ENCODE measurements around the gene DMD. TPM values are rescaled to one million over a fixed set of nuclear protein-coding genes. Genes with fewer than 3 reads are reported as not detected.

DMD gene
- total RNA-seq, 1 donor from 2014 or later = 30.6 TPM

DNA sequence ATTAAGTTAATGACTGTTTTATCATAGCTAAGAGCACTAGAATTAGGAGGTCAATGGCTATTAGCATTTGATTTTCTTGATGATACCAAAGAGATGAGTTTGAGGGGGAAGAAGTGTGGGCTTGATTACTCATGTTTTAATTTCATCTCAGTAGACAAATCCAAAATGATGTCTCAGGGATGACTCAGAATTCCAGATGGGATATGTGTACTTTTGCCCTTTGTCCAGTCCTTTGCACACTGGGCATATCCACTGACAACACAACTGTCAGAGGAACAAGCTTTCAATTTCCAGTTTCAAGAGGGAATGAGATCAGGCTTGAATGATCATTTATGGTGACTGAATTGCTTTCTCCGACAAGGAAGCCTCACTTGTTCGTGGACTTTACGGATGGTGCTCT is 1814.2 kb downstream of the DMD start:
- Histone ChIP-seq H3K9ac (no peak overlapping the region), H3K4me2 (no peak overlapping the region), H3K4me3 (no peak overlapping the region), H4K20me1 (ENCODE audit: low read depth) (no peaks in the 10 kb centered on the region), H3K9me3 (ENCODE audit: low read depth) (no peaks in the 10 kb centered on the region), H3K27me3 (no peaks in the 10 kb centered on the region), H3K36me3 (no peaks in the 10 kb centered on the region), H3F3A (ENCODE audit: low read depth) (no peaks in the 10 kb centered on the region), H3K27ac (no peak overlapping the region), H3K79me2 (ENCODE audit: low read depth) (no peaks in the 10 kb centered on the region), H2AFZ (replicated peaks) (no peak overlapping the region), H3K4me1 (no peaks in the 10 kb centered on the region)
- DNase-seq (ENCODE audit: low spot score) = no peak
- no peaks in the 10 kb centered on the region for H3K4me1 Mint-ChIP-seq
- TF ChIP-seq EZH2phosphoT487 (IDR thresholded peaks at IDR 0.05) = no peak
- no peak for TF ChIP-seq CTCF (IDR thresholded peaks at IDR 0.05)
- TF ChIP-seq EZH2 (IDR thresholded peaks at IDR 0.05) = no peak
- peaks cover 3% of the 10 kb centered on the region for H3K36me3 Mint-ChIP-seq
- H3K9me3 Mint-ChIP-seq = peaks cover 6% of the 10 kb centered on the region
- no peak overlapping the region for H3K4me3 Mint-ChIP-seq
- peaks cover 2% of the 10 kb centered on the region for H3K27me3 Mint-ChIP-seq (ENCODE audit: insufficient read depth, low read depth)
- no peak overlapping the region for H3K27ac Mint-ChIP-seq

DNA sequence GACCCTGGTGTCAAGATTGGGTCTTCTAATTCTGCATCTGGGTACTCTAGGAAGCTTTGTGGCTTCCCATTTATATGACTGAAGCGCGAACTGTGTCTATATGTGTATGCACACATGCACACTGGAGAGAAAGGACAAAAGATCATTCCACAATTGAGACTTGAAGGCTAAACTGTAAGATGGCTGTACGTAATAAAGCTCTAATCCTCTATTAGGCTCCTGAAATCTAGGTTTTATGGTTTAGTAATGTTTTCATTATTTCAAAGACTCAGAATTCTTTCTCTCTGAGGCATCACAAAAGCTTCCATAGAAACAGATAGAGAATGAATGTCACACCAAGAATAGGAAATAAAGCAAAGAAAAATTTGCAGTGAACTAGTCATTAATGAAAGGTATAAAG is 1818.8 kb downstream of the DMD start:
- no peaks in the 10 kb centered on the region for H3K79me2 ChIP-seq (ENCODE audit: low read depth)
- H3K36me3 ChIP-seq = no peaks in the 10 kb centered on the region
- no peaks in the 10 kb centered on the region for H4K20me1 ChIP-seq (ENCODE audit: low read depth)
- H2AFZ ChIP-seq (replicated peaks) = no peak overlapping the region
- no peak overlapping the region for H3K4me3 Mint-ChIP-seq
- no peak for DNase-seq (ENCODE audit: low spot score)
- TF ChIP-seq CTCF (IDR thresholded peaks at IDR 0.05) (no peak), EZH2phosphoT487 (IDR thresholded peaks at IDR 0.05) (no peak), EZH2 (IDR thresholded peaks at IDR 0.05) (no peak)
- no peak overlapping the region for H3K4me2 ChIP-seq
- H3K27me3 ChIP-seq = no peaks in the 10 kb centered on the region
- no peaks in the 10 kb centered on the region for H3K9me3 ChIP-seq (ENCODE audit: low read depth)
- no peak overlapping the region for H3K9ac ChIP-seq
- H3K9me3 Mint-ChIP-seq = peaks cover 9% of the 10 kb centered on the region
- no peaks in the 10 kb centered on the region for H3K4me1 Mint-ChIP-seq
- no peaks in the 10 kb centered on the region for H3F3A ChIP-seq (ENCODE audit: low read depth)
- H3K27ac ChIP-seq = no peak overlapping the region
- no peaks in the 10 kb centered on the region for H3K4me1 ChIP-seq
- H3K4me3 ChIP-seq = no peak overlapping the region
- H3K27me3 Mint-ChIP-seq (ENCODE audit: insufficient read depth, low read depth) = peaks cover 2% of the 10 kb centered on the region
- H3K36me3 Mint-ChIP-seq = no peaks in the 10 kb centered on the region
- no peak overlapping the region for H3K27ac Mint-ChIP-seq

DNA sequence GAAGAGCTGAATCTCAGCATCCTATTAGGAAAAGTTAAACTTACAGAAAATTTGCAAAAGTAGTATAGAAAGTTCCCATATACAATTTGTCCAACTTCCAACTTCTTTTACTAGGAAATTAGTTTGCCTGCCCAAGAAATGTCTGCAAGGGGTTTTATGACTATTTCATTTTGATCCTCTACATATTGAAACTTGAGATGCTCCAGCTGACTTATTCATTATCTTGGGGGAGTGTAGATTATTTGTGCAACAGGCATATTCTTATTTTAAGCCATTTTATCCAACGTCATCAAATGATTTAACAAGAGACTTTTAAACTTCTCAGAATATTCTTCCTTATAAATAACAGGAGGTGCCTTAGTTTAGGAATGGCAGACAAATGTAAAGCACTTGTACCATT is 1822.4 kb downstream of the DMD start:
- H3K4me1 ChIP-seq = no peaks in the 10 kb centered on the region
- H3K36me3 ChIP-seq = no peaks in the 10 kb centered on the region
- no peaks in the 10 kb centered on the region for H3K9me3 ChIP-seq (ENCODE audit: low read depth)
- H2AFZ ChIP-seq (replicated peaks) = no peak overlapping the region
- no peak overlapping the region for H3K9ac ChIP-seq
- Mint-ChIP-seq H3K36me3 (no peaks in the 10 kb centered on the region), H3K4me3 (no peak overlapping the region), H3K9me3 (peaks cover 9% of the 10 kb centered on the region), H3K4me1 (no peaks in the 10 kb centered on the region), H3K27me3 (ENCODE audit: insufficient read depth, low read depth) (no peaks in the 10 kb centered on the region), H3K27ac (no peak overlapping the region)
- TF ChIP-seq CTCF (IDR thresholded peaks at IDR 0.05) = no peak
- TF ChIP-seq EZH2phosphoT487 (IDR thresholded peaks at IDR 0.05) = no peak
- TF ChIP-seq EZH2 (IDR thresholded peaks at IDR 0.05) = no peak
- no peaks in the 10 kb centered on the region for H3F3A ChIP-seq (ENCODE audit: low read depth)
- no peak overlapping the region for H3K27ac ChIP-seq
- DNase-seq (ENCODE audit: low spot score) = no peak
- no peaks in the 10 kb centered on the region for H3K79me2 ChIP-seq (ENCODE audit: low read depth)
- no peak overlapping the region for H3K4me2 ChIP-seq
- H3K4me3 ChIP-seq = no peak overlapping the region
- no peaks in the 10 kb centered on the region for H3K27me3 ChIP-seq
- no peaks in the 10 kb centered on the region for H4K20me1 ChIP-seq (ENCODE audit: low read depth)

All from neural progenitor cell (in vitro differentiated cells).